GM18858 (cell line): ENCODE results near the gene ERMN.

Experiments used
- ATAC-seq: cut with Tn5 transposase; IDR thresholded peaks from one replicate; pipeline ENCODE4 v1.9.1; 2021; ENCODE audit not compliant: unreplicated experiment

Gene ERMN

GRCh38 chr2:157333304-157334047, 7.9 kb upstream of the ERMN start:
- ATAC-seq, result no peak

DNA sequence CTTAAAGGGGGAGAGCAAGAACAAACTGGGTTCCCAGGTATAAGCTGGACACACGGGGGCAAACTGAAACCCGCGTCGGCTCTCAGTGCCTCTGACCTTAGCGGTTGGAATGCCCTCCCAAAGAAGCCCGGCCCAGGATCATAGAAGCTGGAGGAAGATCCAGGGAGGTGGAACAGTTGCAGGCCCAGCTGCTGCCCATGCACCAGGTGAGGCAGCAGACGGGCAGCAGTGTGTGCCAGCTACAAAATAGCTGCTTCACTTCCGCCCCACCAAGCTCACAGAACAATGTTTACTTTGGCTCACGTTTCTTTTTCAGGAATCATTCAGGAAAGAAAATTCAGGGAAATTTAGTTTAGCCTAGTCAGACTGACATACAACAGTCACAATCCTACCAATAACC, 3.9 kb upstream of the ERMN start:
- no peak for ATAC-seq

GRCh38 chr2:157327621-157328500, 2.2 kb upstream of the ERMN start:
- ATAC-seq, result peak; percentile 96

- ATAC-seq, result peak; percentile 14
Measured at GRCh38 chr2:157327200-157327599, 1.6 kb upstream of the ERMN start.

DNA sequence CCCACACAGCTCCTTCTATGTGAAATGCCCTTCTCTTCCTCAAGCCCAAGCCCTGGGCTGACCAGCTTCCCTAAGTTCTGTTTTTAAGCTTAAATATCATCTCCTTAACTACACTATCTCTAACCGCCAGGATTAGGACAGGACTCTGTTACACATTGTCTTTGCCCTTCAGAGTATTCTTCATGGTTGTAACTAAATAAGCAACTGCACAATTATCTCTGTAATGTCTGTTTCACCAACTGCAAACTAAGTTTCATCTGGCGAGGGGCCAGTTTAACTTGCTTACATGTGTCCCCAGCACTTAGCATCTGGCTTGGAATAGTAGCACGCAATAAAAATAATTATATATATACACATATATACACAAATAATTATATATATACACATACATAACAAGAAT, 1.1 kb upstream of the ERMN start:
- no peak for ATAC-seq

- no peak for ATAC-seq
Measured at GRCh38 chr2:157324331-157324843, 1.2 kb downstream of the ERMN start.

- ATAC-seq, result no peak
Measured at GRCh38 chr2:157322432-157322831, 3.2 kb downstream of the ERMN start.

GRCh38 chr2:157321466-157321865, 4.2 kb downstream of the ERMN start:
- no peak for ATAC-seq

DNA sequence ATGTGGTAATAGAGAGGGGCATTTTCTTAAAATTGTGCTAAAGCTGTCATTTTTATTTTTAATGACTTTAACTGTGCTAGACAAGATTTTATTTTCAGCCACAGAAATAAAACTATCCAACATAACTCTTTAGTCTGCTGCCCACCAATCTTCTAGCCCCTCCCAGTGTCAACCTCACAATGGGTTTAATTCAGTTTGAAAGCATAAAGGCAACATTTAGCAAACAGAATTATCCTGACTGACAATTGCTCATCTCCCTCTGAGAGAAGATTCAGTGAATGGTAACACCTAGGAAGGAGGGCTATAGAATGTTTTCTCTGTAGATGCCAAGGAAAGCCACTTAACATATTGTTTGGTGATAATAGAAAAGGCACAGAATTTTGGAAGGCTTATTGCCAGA, 5.2 kb downstream of the ERMN start:
- ATAC-seq, result no peak

DNA sequence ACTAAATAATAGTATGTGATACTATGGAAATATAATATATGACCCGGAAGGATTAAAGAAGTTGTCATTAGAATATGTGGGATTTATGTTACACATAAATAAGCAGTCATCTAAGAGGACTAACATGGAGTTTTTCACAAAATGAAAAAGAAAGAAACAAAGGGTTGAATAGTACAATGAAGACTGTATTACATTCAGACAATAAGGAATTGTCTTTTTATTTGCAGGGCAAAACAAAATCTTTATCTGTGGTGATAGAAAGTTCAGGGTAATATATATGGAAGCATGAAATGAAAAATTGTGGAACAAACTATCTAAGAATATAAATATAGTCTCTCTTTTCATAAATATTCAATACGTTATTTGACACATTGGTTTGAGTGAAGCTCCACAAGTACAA, 5.8 kb downstream of the ERMN start:
- ATAC-seq, result no peak

DNA sequence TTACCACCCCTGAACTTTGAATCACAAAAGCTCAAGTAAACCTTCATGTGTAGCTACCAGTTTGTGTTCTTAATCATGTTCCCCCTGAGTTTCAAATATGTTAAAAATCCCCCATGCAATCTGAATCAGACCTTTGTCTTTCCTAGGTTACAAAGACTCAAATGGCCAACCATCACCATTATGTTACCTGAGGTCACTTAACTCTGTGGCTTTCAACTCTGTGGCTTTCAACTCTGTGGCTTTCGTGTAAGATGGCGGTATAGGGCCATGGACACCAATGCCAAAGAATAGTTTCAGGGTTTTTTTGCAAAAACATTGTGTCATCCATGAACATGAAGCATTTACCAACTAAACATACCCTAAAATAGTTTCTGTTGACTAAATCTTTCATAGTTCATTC, 6.7 kb downstream of the ERMN start:
- no peak for ATAC-seq

DNA sequence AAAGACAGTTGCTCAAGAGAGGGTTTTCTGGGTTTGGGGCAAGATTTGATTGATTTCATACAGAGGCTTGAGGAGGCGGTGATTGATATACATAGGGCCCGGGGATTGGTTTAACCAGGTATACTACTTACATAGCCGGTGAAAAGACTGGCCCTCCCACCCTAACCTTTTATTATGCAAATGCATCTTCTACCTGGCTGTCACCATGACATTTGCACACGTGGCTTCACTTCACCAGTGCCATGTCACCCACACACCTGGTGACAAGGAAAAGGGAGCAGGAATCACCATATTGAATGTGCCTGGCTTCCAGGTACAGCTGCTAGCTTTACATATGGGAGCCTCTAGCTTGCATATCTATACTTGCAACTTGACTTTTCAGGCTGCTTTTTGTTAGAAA, 9.7 kb downstream of the ERMN start:
- ATAC-seq, result no peak

DNA sequence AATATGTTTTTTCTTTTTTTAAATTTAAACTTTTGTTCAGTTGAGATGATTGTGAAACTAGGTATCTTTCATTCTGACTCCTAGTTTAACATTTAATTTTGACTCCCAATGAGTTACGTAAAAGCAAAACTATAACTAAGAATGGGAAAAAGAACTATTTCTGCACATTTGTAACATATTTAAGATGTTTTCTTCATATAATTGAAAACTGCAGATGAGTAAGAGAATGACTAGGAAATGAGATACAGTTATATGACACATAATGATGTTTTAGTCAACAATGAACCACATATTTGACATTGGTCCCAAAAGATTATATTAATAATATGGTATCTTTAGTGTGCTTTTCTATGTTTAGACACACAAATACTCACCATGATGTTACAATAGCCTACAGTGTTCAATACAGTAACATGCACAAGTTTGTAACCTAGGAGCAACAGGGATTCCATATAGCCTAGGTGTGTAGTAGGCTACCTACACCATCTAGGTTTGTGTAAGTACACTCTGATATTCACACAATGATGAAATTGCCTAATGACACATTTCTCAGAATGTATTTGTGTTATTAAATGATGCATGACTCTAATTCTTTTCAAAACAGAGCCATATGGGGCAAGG, 12.6 kb downstream of the ERMN start:
- ATAC-seq, result peak; percentile 56

DNA sequence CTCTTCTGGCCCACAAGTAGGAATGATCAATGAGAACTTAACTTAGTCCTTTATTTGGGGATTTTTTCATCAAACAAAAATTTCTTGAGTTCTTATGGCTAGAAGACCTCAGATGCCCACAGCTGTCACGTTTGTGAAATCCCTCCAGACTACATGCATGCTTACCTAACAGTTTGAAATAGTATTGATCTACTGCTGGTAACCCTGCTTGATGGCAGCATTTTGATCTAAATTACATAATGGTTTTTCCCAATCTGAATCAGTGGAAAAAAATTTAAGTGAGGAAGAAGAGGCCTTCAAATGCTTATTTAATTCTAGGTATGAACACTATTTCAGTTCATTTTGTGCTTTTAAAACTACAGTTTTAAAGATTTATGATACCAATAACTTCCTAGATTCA, 13.9 kb downstream of the ERMN start:
- ATAC-seq, result no peak

DNA sequence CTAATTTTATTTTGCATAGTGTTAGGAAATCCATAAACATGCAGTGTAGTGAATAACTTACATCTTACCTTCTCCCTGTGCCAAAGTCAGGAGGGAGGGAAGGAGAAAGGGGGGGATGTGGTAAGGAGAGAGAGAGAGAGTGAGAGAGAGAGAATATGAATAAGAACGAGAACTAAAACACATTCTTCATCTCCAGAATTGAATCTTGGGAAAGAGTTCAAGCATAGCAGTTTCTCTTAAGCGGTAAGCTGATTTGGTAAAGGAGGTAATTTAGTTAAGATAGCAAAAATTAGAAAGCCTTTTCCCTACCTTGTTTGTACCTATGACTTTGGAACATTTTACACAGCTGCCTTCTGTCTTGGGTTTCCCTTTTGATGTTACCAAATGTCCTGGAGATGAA, 15.7 kb downstream of the ERMN start:
- no peak for ATAC-seq

GRCh38 chr2:157307021-157307420, 18.6 kb downstream of the ERMN start:
- no peak for ATAC-seq

DNA sequence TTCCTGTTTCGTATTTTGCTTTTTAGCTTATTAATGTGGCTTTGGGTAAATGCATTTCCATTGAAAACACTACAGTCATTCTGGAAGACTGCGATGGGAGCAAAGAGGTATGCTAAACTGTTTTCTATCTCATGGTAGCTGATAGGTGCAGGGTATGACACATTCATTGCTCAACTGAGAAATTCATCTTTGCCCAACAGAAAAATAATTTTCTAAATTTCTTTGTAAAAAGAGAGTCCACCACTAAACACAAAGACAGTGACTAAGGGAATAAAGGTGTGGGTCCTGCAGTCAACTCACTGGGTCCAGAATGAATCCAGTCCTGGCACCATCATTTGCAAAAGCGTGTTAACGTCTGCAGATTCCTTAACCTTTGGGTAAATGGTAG, 19.9 kb downstream of the ERMN start:
- no peak for ATAC-seq

DNA sequence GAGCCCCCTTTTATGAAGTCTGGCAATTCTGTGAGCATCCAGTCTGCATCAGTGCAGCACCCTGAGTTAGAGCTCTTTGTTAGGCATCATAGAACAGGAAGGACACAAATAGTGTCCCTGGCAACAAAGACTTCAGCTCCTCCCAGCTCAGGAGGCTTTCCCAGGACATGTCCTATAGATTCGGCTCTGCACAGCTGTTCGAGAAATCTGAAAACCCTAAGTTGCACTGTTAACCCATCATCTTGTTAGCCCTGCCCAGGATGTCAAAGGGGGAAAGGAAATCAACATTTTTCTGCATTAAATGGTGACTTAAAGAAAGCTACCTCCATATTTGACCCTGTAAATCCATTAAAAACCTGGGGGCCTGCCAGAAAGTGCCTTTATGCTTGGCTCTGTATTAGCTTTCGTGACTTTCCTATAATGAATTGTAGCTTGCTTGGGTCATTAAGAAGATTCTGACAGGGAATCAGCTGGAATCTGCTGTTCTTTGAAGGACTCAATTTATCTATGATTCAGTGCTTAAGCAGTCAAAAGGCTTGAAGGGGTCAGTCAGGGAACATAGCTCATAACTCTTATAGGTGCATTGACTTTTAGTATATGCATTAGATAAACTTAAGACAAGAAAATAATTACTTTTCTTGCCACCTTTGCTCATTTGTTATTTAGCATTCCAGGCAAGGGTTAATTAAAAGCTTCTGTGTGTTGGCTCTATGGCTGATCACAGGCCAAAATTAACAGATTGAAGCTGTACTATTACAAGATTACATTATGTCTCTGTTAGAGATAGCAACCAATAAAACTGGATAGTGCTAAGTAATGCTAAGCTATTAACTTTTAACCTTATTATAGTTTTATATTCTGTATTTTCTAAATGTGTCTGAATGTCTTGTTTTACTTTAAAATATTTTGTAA, 20.6 kb downstream of the ERMN start:
- no peak for ATAC-seq

DNA sequence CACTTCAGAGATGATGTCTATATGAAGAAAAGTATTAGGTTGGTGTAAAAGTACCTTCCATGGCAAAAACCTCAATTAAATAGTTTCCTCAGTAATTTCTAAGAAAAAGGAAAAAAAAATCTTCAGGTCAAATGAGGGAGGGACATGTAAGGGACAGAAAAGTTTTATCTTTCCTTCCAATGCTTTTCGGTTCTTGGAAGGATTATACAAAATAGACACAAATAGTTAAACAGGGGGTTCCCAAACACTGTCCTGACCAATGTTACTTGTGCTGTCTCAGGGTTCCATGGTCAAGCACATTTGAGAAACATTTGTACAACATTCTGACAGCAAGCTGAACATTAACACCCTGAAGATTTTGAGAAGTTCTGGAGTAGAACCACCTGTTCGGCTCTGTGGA, 22.0 kb downstream of the ERMN start:
- ATAC-seq, result no peak

DNA sequence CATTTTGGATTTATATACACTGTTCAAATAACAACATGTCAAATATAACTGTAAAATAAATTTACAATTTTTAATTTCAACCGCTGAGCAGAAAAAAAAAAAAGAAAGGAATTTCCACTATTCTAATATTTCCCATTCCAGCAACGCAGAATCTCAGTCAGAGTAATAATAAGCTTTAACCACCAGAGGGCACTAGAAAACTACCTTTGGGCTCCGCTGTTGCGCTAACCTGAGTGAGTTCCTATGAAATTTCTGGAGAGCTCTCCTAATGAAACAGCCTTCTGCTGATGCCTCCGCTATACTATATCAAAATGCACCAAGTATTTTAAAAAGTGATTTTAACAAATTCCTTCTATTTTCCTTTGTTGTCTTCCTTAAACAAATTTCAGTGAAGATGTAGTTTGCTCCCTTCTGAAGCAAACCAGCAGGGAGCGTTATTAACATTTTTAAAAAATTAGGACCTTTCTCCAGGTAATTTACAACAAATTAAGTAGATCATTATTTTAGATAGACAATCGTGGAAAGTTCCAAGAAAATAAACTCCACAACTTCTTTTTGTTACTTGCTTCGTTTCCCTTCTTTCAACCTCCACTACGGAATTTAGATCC, 23.0 kb downstream of the ERMN start:
- ATAC-seq, result peak; percentile 84
